ENCODE data around the gene MYL10.

DNA sequence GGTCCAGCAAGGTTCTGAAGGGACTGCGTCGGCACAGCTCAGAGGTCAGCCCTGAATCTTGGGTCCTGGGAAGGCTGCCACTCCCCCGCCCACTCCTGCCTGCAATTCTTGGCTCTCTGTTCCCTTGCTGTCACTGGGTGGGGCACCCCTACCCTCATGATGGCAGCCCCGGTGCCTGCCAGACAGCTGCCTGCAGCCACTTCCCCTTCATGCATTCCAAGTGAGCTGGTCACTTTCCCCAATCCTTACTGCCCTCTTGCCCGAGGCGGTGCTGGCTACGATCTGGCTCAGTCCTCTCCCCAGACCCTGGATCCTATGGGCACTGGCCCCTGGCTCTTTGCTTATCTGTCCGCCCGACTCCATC is 14.2 kb downstream of the MYL10 start:
- TF ChIP-seq, protein P1, sequence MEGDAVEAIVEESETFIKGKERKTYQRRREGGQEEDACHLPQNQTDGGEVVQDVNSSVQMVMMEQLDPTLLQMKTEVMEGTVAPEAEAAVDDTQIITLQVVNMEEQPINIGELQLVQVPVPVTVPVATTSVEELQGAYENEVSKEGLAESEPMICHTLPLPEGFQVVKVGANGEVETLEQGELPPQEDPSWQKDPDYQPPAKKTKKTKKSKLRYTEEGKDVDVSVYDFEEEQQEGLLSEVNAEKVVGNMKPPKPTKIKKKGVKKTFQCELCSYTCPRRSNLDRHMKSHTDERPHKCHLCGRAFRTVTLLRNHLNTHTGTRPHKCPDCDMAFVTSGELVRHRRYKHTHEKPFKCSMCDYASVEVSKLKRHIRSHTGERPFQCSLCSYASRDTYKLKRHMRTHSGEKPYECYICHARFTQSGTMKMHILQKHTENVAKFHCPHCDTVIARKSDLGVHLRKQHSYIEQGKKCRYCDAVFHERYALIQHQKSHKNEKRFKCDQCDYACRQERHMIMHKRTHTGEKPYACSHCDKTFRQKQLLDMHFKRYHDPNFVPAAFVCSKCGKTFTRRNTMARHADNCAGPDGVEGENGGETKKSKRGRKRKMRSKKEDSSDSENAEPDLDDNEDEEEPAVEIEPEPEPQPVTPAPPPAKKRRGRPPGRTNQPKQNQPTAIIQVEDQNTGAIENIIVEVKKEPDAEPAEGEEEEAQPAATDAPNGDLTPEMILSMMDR (conservative IDR thresholded peaks at IDR 0.05; ENCODE audit: low read depth, low read length) = no peak
- TF ChIP-seq EZH2 (IDR thresholded peaks at IDR 0.05; ENCODE audit: borderline replicate concordance, low read depth, low read length, poor library complexity, severe bottlenecking) = no peak

All from A673 (cell line).